ENCODE results near the gene SPATA3.

The SPATA3 gene

DNA sequence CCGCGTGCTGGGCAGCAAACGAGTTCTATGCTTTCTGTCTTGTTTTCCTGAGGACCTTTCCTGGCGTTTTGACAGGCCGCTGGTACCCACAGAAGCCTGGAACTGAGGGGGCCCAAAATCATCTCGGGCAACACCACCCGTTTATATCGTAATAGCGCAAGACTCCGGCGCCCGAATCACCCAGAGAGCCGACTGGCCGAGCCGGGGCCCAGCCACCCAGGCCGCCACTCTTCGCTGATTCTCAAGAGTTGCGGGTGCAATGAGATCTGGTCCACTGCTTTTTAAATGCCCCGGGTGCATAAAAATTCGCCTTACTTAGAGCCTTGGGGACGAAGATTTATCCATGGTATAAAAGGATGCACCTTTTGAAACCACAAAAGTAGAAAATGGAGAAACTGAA is 6.2 kb upstream of the SPATA3 start:
- no peaks in the 10 kb centered on the region for H3K79me2 ChIP-seq
- TF ChIP-seq CTCF (IDR thresholded peaks at IDR 0.05): no peak
- no peak overlapping the region for H3K4me3 ChIP-seq (ENCODE audit: low read depth, low read length)
- no peak overlapping the region for H3K9ac ChIP-seq
- H3K36me3 ChIP-seq (ENCODE audit: control insufficient read depth, insufficient read depth, low read length): no peaks in the 10 kb centered on the region
- no peak overlapping the region for H2AFZ ChIP-seq
- no peaks in the 10 kb centered on the region for H3K4me1 ChIP-seq
- no peaks in the 10 kb centered on the region for H3K27me3 ChIP-seq (ENCODE audit: control insufficient read depth, insufficient read depth, low read length)
- no peaks in the 10 kb centered on the region for H3K9me3 ChIP-seq (ENCODE audit: control insufficient read depth, low read length)
- no peak overlapping the region for H3K27ac ChIP-seq
- H3K4me2 ChIP-seq (ENCODE audit: low read length): no peak overlapping the region

- no peaks in the 10 kb centered on the region for H3K36me3 ChIP-seq (ENCODE audit: control insufficient read depth, insufficient read depth, low read length)
- no peak for TF ChIP-seq CTCF (IDR thresholded peaks at IDR 0.05)
- no peak overlapping the region for H3K4me2 ChIP-seq (ENCODE audit: low read length)
- no peak overlapping the region for H2AFZ ChIP-seq
- no peak overlapping the region for H3K27ac ChIP-seq
- no peaks in the 10 kb centered on the region for H3K79me2 ChIP-seq
- no peak overlapping the region for H3K4me3 ChIP-seq (ENCODE audit: low read depth, low read length)
- H3K27me3 ChIP-seq (ENCODE audit: control insufficient read depth, insufficient read depth, low read length): no peaks in the 10 kb centered on the region
- no peaks in the 10 kb centered on the region for H3K4me1 ChIP-seq
- H3K9me3 ChIP-seq (ENCODE audit: control insufficient read depth, low read length): no peaks in the 10 kb centered on the region
- no peak overlapping the region for H3K9ac ChIP-seq
Observed at GRCh38 chr2:230990131-230990898, 5.6 kb upstream of the SPATA3 start.

DNA sequence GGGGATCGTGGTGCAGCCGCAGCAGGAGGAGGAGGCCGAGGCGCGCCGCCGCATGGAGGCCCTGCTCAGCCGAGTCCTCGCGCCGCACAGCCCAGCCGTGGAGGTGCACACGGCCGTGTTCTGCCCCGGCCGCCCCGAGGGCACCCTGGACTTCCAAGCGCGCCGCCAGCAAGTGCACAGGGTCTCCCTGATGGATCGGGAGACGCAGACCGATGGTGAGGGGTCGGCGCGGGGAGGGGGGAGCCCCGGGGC is 5.1 kb upstream of the SPATA3 start:
- Histone ChIP-seq H3K27me3 (ENCODE audit: control insufficient read depth, insufficient read depth, low read length) (no peaks in the 10 kb centered on the region), H3K4me1 (no peaks in the 10 kb centered on the region), H2AFZ (no peak overlapping the region), H3K79me2 (no peaks in the 10 kb centered on the region), H3K27ac (no peak overlapping the region), H3K4me3 (ENCODE audit: low read depth, low read length) (no peak overlapping the region), H3K36me3 (ENCODE audit: control insufficient read depth, insufficient read depth, low read length) (no peaks in the 10 kb centered on the region), H3K9ac (no peak overlapping the region), H3K4me2 (ENCODE audit: low read length) (no peak overlapping the region), H3K9me3 (ENCODE audit: control insufficient read depth, low read length) (no peaks in the 10 kb centered on the region)
- TF ChIP-seq CTCF (IDR thresholded peaks at IDR 0.05): no peak

GRCh38 chr2:230991598-230991997 is 4.3 kb upstream of the SPATA3 start:
- no peak for TF ChIP-seq CTCF (IDR thresholded peaks at IDR 0.05)
- Histone ChIP-seq H3K4me1 (no peaks in the 10 kb centered on the region), H3K27me3 (ENCODE audit: control insufficient read depth, insufficient read depth, low read length) (no peaks in the 10 kb centered on the region), H3K36me3 (ENCODE audit: control insufficient read depth, insufficient read depth, low read length) (no peaks in the 10 kb centered on the region), H2AFZ (no peak overlapping the region), H3K9me3 (ENCODE audit: control insufficient read depth, low read length) (no peaks in the 10 kb centered on the region), H3K4me3 (ENCODE audit: low read depth, low read length) (no peak overlapping the region), H3K4me2 (ENCODE audit: low read length) (no peak overlapping the region), H3K79me2 (no peaks in the 10 kb centered on the region), H3K27ac (no peak overlapping the region), H3K9ac (no peak overlapping the region)

GRCh38 chr2:230996661-230997060 is 740 bp downstream of the SPATA3 start:
- no peak for TF ChIP-seq CTCF (IDR thresholded peaks at IDR 0.05)
- Histone ChIP-seq H3K9ac (no peak overlapping the region), H3K27ac (no peak overlapping the region), H3K4me3 (ENCODE audit: low read depth, low read length) (no peak overlapping the region), H2AFZ (no peak overlapping the region), H3K4me2 (ENCODE audit: low read length) (no peak overlapping the region), H3K36me3 (ENCODE audit: control insufficient read depth, insufficient read depth, low read length) (no peaks in the 10 kb centered on the region), H3K9me3 (ENCODE audit: control insufficient read depth, low read length) (no peaks in the 10 kb centered on the region), H3K27me3 (ENCODE audit: control insufficient read depth, insufficient read depth, low read length) (no peaks in the 10 kb centered on the region), H3K79me2 (no peaks in the 10 kb centered on the region), H3K4me1 (no peaks in the 10 kb centered on the region)

Data from parathyroid adenoma (tissue), 2 donors.